ENCODE data around the gene MLIP. TPM values are rescaled to one million over a fixed set of nuclear protein-coding genes. Genes with fewer than 3 reads are reported as not detected.
"Not testable (repeated sequence)": the region's sequence is repeated elsewhere in the genome, so short reads cannot be mapped to it uniquely, and the experiment has no call there.

MLIP gene
- total RNA-seq, 3 donors from 2014 or later = 0.44 to 4.5 TPM; not detected in 1

GRCh38 chr6:54076159-54076789 is 35.0 kb upstream of the MLIP start:
- TF ChIP-seq POLR2A (IDR thresholded peaks at IDR 0.05) = no peak
- TF ChIP-seq, protein P1, sequence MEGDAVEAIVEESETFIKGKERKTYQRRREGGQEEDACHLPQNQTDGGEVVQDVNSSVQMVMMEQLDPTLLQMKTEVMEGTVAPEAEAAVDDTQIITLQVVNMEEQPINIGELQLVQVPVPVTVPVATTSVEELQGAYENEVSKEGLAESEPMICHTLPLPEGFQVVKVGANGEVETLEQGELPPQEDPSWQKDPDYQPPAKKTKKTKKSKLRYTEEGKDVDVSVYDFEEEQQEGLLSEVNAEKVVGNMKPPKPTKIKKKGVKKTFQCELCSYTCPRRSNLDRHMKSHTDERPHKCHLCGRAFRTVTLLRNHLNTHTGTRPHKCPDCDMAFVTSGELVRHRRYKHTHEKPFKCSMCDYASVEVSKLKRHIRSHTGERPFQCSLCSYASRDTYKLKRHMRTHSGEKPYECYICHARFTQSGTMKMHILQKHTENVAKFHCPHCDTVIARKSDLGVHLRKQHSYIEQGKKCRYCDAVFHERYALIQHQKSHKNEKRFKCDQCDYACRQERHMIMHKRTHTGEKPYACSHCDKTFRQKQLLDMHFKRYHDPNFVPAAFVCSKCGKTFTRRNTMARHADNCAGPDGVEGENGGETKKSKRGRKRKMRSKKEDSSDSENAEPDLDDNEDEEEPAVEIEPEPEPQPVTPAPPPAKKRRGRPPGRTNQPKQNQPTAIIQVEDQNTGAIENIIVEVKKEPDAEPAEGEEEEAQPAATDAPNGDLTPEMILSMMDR (IDR thresholded peaks at IDR 0.05) = no peak
- no peak for TF ChIP-seq POLR2AphosphoS5 (IDR thresholded peaks at IDR 0.05)
- Histone ChIP-seq H3K27me3 (no peaks in the 10 kb centered on the region), H3K36me3 (no peaks in the 10 kb centered on the region), H3K9me3 (no peaks in the 10 kb centered on the region), H3K4me3 (no peak overlapping the region), H3K27ac (no peak overlapping the region), H3K4me1 (no peaks in the 10 kb centered on the region)
- intact Hi-C loops (cut with DNase I; ENCODE audit: low total_unique reads) = no loop called here
- no peak for DNase-seq (ENCODE audit: low spot score in 2 of 2)

DNA sequence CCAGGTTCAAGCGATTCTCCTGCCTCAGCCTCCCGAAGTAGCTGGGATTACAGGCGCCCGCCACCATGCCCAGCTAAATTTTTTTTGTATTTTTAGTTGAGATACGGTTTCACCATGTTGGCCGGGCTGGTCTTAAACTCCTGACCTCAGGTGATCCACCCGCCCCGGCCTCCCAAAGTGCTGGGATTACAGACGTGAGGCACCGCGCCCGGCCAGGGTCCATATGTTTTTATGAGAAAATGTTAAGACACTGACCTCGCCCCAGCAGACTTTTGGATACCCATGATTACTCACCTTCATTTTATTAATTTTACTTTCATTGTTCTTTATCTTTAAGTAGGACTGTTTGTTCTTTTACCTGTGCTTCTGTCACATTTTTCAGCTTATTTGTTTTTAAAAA is 29.7 kb upstream of the MLIP start:
- H3K4me1 ChIP-seq; H3K27me3 ChIP-seq; H3K9me3 ChIP-seq; H3K4me3 ChIP-seq; H3K27ac ChIP-seq; H3K36me3 ChIP-seq; DNase-seq (ENCODE audit: low spot score in 2 of 2); intact Hi-C loops (cut with DNase I; ENCODE audit: low total_unique reads): not testable (repeated sequence)

DNA sequence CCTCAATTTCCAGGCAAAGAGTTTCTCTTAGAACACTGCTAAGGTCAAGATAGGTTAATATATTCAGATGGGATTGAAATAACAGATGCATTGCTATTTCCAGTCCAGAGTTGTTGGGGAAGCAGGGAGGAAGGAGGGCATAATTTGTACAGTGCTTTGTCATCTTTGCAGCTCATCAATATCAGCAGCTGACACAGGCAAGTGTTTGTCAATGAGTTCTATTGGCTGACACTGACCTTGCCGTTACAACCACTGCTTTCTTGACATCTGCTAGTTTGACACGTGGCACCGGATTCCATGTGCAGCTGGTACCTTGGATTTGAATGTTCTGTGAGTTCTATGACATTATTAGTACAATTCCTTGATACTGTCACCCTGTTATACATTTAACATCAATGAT is 28.0 kb upstream of the MLIP start:
- intact Hi-C loops (cut with DNase I; ENCODE audit: low total_unique reads) = no loop called here
- no peak overlapping the region for H3K4me3 ChIP-seq
- no peak for DNase-seq (ENCODE audit: low spot score in 2 of 2)
- no peaks in the 10 kb centered on the region for H3K9me3 ChIP-seq
- no peaks in the 10 kb centered on the region for H3K27me3 ChIP-seq
- H3K4me1 ChIP-seq = no peaks in the 10 kb centered on the region
- H3K27ac ChIP-seq = no peak overlapping the region
- TF ChIP-seq POLR2AphosphoS5 (IDR thresholded peaks at IDR 0.05) (no peak), POLR2A (IDR thresholded peaks at IDR 0.05) (no peak)
- TF ChIP-seq, protein P1 (IDR thresholded peaks at IDR 0.05) = no peak
- H3K36me3 ChIP-seq = no peaks in the 10 kb centered on the region

GRCh38 chr6:54084231-54084630 is 27.0 kb upstream of the MLIP start:
- H3K4me3 ChIP-seq = no peak overlapping the region
- H3K27me3 ChIP-seq = no peaks in the 10 kb centered on the region
- no peaks in the 10 kb centered on the region for H3K9me3 ChIP-seq
- intact Hi-C loops (cut with DNase I; ENCODE audit: low total_unique reads) = no loop called here
- no peaks in the 10 kb centered on the region for H3K4me1 ChIP-seq
- no peak for DNase-seq (ENCODE audit: low spot score in 2 of 2)
- no peaks in the 10 kb centered on the region for H3K36me3 ChIP-seq
- no peak overlapping the region for H3K27ac ChIP-seq
- TF ChIP-seq, protein P1 (IDR thresholded peaks at IDR 0.05) = no peak
- no peak for TF ChIP-seq POLR2A (IDR thresholded peaks at IDR 0.05)
- no peak for TF ChIP-seq POLR2AphosphoS5 (IDR thresholded peaks at IDR 0.05)

DNA sequence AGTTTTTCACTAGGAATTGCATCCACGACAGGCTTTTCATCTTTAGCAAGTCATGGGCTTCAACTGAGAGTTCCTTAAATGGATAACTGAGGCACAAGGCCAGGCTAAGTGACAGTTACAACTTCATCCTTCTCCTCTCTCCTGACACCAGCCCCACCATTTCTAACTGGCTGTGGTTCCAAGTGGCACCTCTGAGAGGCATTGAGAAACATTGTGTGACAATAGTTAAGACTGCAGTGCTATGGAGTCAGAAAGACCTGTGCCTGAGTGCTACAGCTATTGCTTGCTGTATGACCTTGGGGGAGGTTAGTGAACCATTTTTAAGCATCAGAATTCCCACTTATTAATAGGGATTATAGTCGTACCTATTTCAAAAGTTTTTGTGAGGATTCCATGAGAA is 26.2 kb upstream of the MLIP start:
- intact Hi-C loops (cut with DNase I; ENCODE audit: low total_unique reads) = no loop called here
- H3K9me3 ChIP-seq = no peaks in the 10 kb centered on the region
- H3K27ac ChIP-seq = no peak overlapping the region
- no peak overlapping the region for H3K4me3 ChIP-seq
- no peaks in the 10 kb centered on the region for H3K27me3 ChIP-seq
- H3K36me3 ChIP-seq = no peaks in the 10 kb centered on the region
- TF ChIP-seq, protein P1 (IDR thresholded peaks at IDR 0.05) = no peak
- no peak for TF ChIP-seq POLR2AphosphoS5 (IDR thresholded peaks at IDR 0.05)
- no peak for TF ChIP-seq POLR2A (IDR thresholded peaks at IDR 0.05)
- DNase-seq (ENCODE audit: low spot score in 2 of 2) = no peak
- no peaks in the 10 kb centered on the region for H3K4me1 ChIP-seq

GRCh38 chr6:54085541-54085940 is 25.7 kb upstream of the MLIP start:
- Histone ChIP-seq H3K4me1 (no peaks in the 10 kb centered on the region), H3K4me3 (no peak overlapping the region), H3K27ac (no peak overlapping the region), H3K9me3 (no peaks in the 10 kb centered on the region), H3K36me3 (no peaks in the 10 kb centered on the region), H3K27me3 (no peaks in the 10 kb centered on the region)
- TF ChIP-seq POLR2AphosphoS5 (IDR thresholded peaks at IDR 0.05) (no peak), POLR2A (IDR thresholded peaks at IDR 0.05) (no peak)
- TF ChIP-seq, protein P1 (IDR thresholded peaks at IDR 0.05) = no peak
- intact Hi-C loops (cut with DNase I; ENCODE audit: low total_unique reads) = no loop called here
- DNase-seq (ENCODE audit: low spot score in 2 of 2) = no peak

All from breast epithelium (tissue), 4 donors.